ENCODE measurements around the gene CCDC187.

DNA sequence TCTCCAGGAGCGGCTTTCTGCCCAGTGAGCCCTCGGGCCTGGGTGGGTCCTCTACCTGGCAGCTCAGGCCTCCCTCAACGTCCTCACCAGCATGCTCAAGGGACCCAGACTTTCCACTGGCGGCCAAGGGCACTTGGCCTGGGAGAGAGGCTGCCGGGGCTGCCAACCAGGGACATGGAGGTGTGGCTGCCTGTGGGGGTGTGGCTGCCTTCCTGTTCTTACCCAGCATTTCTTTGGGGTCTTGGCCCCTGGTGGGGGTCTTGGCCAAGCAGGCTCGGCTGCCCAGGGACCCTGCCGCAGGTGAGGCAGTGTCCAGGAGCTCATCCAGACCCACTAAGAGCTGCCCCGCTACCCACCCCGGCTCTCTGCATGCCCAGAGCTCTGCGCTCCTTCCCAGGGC lies 51.0 kb downstream of the CCDC187 start:
- TF ChIP-seq, protein P1, sequence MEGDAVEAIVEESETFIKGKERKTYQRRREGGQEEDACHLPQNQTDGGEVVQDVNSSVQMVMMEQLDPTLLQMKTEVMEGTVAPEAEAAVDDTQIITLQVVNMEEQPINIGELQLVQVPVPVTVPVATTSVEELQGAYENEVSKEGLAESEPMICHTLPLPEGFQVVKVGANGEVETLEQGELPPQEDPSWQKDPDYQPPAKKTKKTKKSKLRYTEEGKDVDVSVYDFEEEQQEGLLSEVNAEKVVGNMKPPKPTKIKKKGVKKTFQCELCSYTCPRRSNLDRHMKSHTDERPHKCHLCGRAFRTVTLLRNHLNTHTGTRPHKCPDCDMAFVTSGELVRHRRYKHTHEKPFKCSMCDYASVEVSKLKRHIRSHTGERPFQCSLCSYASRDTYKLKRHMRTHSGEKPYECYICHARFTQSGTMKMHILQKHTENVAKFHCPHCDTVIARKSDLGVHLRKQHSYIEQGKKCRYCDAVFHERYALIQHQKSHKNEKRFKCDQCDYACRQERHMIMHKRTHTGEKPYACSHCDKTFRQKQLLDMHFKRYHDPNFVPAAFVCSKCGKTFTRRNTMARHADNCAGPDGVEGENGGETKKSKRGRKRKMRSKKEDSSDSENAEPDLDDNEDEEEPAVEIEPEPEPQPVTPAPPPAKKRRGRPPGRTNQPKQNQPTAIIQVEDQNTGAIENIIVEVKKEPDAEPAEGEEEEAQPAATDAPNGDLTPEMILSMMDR (IDR thresholded peaks at IDR 0.05) = no peak
- TF ChIP-seq POLR2A (IDR thresholded peaks at IDR 0.05) = no peak

Data from body of pancreas (tissue), 4 donors.